GM23248 (cell line): ENCODE results near the gene APOC3.

Experiments used
- EZH2 ChIP-seq: fragments of 200-600 bp; sonication (generic); IDR thresholded peaks from 2 replicates; pipeline ENCODE4 v1.6.1; 2018; ENCODE audit warnings: antibody characterized with exemption, mild to moderate bottlenecking; ENCODE audit not compliant: insufficient read depth, poor library complexity, severe bottlenecking
- EZH2phosphoT487 ChIP-seq: fragments of 200-600 bp; sonication (generic); IDR thresholded peaks from 2 replicates; pipeline ENCODE4 v1.6.1; 2018; ENCODE audit warnings: antibody characterized with exemption, moderate library complexity, mild to moderate bottlenecking, low read depth; ENCODE audit not compliant: insufficient read depth

DNA sequence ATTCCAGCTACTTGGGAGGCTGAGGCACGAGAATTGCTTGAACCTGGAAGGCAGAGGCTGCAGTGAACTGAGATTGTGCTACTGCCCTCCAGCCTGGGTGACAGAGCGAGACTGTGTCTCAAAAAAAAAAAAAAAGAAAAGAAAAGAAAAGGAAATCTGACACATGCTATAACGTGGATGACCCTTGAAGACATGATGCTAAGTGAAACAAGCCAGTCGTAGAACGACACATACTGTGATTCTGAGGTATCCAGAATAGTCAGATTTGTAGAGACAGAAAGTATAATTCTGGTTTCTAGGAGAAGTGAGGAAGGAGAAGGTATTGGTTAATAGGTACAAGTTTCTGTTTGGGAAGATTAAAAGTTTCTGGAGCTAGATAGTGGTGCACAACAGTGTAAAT lies 31.3 kb upstream of the APOC3 start:
- TF ChIP-seq EZH2phosphoT487 = no peak
- TF ChIP-seq EZH2 = no peak
